Measurements from ENCODE around the gene CASP4.

CASP4 gene

GRCh38 chr11:104893876-104894275 is 74.5 kb downstream of the CASP4 start:
- no peak for DNase-seq (ENCODE audit: low read depth in 2 of 2)

Measured in stimulated activated CD4-positive, alpha-beta T cell treated with anti-CD3 and anti-CD28 coated beads, Interleukin-1b, Interleukin-23, amount 100 ng/mL, for 4 hours (primary cell).